GM13977 (cell line): ENCODE measurements around the gene GAST.

Experiments used
- DNase-seq: peaks from one replicate; pipeline ENCODE4 v3.0.0; 2012; ENCODE audit warnings: low spot score
- CTCF ChIP-seq: IDR thresholded peaks from 2 replicates; pipeline ENCODE4 v1.5.1; 2012; ENCODE audit warnings: mild to moderate bottlenecking, control low read depth; ENCODE audit not compliant: insufficient read depth; ENCODE audit errors: extremely low read depth, missing control alignments
- in situ Hi-C: fragments of 300-500 bp; cut with MboI; formaldehyde crosslinking; loops from one replicate; pipeline ENCODE4 v1.12.0; 2022; ENCODE audit warnings: low sequenced_read_pairs, low pct_unique_long_range_greater_than_20kb, mixed read lengths, inconsistent platforms; ENCODE audit not compliant: unreplicated experiment

The GAST gene

GRCh38 chr17:41710472-41711090, 1.6 kb upstream of the GAST start:
- TF ChIP-seq CTCF = no peak
- no peak for DNase-seq
- in situ Hi-C loops = no loop called here

- DNase-seq = no peak
Observed at GRCh38 chr17:41717408-41718286, 5.5 kb downstream of the GAST start.

GRCh38 chr17:41718287-41718645, 6.1 kb downstream of the GAST start:
- no peak for TF ChIP-seq CTCF
- in situ Hi-C loops = no loop called here

More at GRCh38 chr17:41717408-41718286, 5.5 kb downstream of the GAST start:
- in situ Hi-C loops = no loop called here
- no peak for TF ChIP-seq CTCF

GRCh38 chr17:41722231-41722630, 10.1 kb downstream of the GAST start:
- DNase-seq = no peak
- in situ Hi-C loops = no loop called here
- no peak for TF ChIP-seq CTCF

More at GRCh38 chr17:41718287-41718645, 6.1 kb downstream of the GAST start:
- no peak for DNase-seq

GRCh38 chr17:41723801-41724475, 11.8 kb downstream of the GAST start:
- TF ChIP-seq CTCF = no peak
- in situ Hi-C loops = no loop called here
- DNase-seq = no peak

GRCh38 chr17:41724476-41725050, 12.4 kb downstream of the GAST start:
- in situ Hi-C loops = loop anchor here (25.0 kb wide), 1 partner anchor 388 kb away; the partner anchor contains the start of genes DHX58, HSPB9 and KAT2A
- no peak for DNase-seq
- no peak for TF ChIP-seq CTCF
